ELF-1 (cell line): ENCODE data around the gene TSC22D3.

Experiments
- DNase-seq: peaks from one replicate; pipeline ENCODE4 v3.0.0-alpha.2; 2016; ENCODE audit warnings: low read depth, low spot score

The TSC22D3 gene

DNA sequence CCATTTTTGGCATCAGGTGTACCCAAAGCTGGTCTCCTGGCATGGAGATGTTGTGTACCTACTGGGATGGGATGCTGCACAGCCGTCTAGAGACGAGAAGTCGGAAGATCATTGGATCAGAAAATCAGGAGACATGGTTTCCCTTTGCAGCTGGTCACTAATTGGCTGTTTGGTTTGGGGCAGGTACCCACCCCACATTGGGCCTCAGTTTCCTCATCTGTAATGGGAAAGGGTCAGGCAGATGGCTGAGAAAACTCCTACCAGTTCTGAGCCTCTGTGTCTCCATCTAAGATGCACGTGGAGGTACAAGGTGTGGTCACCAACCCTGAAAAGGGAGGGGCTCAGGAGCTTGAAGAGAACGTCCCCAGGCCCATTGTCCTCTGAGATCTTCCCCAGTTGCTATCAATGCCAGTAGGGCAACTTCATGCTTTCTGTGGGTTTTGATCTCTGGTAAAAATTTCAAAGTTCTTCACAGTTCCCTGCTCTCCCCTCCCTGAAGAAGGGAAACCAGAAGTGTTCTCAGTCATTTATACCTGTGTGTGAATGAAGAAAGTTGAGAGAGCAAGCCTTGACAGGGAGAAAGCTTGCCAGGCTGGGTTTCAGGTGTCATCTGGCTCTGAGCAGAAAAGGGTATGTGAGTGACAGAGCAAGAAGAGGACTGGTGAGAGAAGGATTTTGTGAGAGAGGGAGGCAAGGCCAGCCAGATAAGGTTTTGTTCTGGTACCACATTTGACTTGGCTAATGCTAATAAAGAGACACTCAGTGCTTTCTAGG, 15.1 kb downstream of the TSC22D3 start:
- DNase-seq, result no peak

DNA sequence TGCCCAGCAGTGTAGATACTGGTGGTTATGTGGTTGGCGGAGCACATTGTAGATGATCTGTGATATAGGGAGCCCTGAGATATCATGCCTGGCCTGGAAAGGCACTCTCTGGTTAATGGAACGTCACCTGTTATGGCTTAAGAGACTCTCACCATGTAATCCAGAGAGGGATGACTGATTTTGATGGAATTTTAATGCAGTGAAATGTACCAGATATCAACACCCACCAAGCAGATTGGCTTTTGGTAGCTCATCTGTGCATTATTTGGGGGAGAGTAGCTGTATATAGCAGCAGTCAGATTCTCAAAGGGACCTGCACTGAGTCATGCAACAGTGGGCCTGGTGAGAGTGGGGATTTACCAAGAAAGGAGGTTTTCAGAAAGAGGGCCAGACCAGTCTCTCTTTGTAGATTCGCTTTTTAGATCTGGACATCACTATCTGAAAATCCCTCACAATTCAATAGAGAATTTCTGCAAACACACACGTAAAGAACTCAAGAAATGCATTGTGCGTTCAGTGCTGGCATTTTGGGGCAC, 17.3 kb downstream of the TSC22D3 start:
- no peak for DNase-seq

DNA sequence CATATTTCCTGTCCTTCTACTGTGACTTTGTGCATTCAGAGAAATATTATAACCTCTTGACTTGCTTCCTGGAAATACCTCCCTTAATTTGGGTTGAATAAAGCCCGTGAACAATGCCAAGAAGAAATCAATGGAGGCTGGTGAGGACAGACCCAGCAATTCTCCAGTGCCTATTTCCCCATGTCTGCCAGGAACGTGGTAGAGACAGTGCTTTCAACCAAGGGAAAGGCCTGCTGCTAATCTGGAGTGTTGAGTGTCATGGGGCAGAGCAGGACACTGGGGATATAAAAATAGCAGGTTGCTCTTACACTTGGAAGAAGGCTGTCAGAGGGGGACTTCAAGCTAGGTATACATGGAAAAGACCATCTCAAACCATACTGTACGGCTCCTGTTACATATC, 19.9 kb downstream of the TSC22D3 start:
- DNase-seq, result no peak

DNA sequence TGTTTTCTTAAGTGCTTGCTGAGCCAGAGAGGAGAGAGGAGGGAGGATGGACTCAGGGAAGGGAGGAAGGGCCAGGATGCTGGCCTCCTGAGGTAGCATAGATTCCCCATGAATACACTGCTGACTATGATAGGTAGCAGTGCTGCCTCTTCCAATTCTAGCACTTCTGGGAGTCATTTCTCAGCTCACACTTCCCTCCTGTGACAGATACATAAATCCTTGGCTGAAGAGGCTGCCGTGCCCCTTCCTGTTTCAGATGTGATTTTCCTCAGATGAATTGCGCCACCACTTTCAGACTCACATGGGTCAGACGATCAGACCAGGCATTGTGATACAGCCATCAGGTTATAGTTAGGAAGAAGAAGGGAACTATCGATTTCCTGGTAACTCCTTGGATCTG, 22.4 kb downstream of the TSC22D3 start:
- no peak for DNase-seq

DNA sequence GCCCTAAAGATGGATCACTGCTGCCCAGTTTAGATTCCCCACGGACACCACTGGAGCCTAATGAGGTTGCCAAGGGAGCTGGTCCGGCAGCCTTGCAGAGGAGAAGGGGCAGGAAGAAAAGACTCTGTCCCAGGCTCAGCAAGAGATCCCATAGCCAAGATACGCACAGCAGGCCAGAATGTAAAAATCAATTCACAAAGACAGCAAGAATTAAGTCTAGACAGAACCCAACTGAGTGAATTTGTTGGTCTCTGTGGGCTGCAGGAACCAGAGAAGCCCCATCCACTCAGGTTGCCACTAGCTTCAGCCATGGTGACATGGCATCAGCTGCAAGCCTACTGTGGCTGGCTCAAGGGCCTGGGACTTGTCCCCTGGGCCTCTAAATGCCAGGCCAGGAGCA, 22.9 kb downstream of the TSC22D3 start:
- no peak for DNase-seq

DNA sequence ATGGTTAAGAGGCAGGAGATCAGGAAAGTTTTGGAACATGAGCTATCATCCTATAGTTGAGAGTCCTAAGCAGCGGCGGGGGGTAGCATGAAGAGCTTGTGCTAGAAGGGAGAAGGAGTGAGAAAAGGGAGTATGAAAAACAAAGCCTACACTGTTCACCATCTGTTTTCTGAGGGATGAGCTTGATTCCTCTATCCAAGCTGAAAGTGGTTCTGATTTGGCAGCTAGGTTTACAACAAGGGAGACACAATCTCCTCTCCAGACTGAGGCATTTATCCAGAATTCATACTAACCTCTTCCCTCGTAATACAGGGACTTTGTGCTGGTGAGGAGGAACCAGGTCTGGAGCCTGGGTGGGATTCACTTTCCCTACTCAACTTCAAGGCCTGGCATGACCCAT, 23.5 kb downstream of the TSC22D3 start:
- no peak for DNase-seq

DNA sequence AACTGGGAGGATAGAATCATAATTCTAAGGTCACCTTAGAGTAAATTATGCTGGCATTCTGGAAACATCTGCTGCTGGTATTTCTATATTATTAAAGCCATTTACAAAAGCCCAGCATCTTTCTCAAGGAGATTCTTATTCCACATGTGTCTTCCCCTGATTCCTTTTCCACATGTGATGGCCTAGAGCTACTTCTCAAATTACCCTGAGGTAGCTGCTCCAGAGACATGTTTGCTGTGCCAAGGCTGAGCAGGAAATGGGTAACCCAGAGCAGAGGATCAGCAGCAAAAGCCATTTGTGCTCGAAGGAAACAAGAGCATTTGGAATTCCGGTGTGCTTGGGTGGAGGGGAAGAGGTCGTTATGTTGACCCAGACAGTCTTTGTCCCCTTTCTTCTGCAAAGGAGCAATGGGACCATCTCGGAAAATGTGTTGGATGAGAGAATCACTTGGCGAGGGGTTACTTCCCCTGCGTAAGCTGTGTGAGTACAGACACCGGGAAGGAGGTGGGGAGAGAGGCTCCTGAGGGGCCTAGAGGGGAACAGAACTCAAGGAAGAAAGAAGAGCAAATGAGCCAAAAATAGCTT, 24.6 kb downstream of the TSC22D3 start:
- no peak for DNase-seq

DNA sequence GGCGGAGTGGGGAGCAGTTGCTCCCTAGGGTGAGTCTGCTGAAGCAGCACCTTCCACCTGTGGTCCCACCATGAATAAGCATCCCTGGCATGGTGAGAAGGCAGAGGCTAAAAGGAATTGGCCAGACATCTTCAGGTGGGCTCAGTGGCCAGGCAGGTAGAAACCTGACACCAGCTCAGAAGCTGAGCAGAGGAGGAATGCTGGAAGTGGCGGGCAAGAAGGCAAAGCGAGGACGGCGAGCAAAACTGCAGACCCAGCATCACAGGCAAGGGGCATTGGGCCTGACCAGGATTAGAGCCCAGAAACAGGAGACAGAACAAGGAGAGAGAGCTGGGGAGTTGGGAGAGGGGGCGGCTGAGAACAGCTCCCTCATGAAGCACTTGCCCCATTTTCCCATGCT, 25.3 kb downstream of the TSC22D3 start:
- DNase-seq, result no peak

DNA sequence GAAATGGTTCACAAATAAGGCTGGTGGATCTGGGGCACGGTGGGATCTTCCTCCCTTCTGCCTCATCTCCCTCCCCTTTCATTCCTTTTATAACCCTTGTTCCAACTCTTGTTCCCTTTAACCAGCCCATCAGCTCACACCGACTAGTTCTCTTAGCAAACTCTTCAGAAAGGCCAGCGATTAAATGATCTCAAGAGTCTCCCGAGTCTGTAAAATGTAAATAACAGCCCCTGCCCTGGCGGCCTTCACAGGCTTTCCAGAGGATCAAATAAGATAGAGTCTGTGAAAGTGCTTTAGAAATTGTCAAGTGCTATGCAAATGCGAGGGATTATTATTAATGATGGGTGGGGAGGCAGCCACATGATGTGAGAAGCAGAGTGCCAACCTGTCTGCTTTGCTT, 27.1 kb downstream of the TSC22D3 start:
- no peak for DNase-seq

DNA sequence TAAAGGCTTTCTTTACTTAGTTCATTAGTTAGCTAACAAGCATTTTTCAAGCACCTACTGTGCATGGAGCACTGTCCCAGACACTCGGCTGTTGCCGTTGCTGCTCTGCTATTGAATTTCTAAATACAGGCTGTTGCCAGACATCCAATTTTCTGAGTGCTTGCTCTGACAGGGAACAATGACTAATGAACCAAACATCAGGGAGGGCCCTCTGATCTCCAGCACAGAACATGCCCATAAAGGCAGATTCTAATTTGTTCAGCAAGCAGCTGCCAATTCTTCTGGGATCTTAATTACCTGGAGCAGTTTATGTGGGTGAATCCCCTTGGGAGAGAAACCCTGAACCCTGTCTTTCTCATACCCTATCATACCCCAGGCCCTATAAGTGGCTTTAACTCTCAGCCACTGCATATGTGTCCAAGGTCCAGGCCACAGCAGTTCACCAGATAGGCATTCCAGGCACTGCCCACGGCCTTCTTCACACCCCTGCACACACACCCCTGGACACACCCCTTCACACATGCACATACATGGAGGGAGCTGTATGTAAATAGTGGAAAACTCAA, 27.9 kb downstream of the TSC22D3 start:
- peak; percentile 35 for DNase-seq

DNA sequence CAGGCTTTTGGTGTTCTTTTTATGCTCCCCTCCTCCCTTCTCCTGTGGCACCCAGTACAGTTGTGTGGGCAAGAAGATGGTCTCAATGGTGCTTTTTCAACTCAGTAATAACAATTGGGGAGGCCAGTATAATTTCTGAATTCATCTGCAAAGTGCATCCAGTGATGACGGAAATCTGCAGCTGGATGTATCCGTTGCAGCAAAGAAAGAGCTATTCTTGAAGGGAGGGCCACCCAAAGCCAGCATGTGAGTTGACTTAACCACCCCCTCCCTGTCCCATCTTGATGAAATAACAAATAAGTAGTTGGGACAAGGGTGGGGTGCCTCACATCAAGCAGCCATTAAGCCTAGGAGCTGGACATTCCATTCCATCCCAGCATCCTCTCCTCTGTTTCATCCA, 30.7 kb downstream of the TSC22D3 start:
- DNase-seq, result no peak

DNA sequence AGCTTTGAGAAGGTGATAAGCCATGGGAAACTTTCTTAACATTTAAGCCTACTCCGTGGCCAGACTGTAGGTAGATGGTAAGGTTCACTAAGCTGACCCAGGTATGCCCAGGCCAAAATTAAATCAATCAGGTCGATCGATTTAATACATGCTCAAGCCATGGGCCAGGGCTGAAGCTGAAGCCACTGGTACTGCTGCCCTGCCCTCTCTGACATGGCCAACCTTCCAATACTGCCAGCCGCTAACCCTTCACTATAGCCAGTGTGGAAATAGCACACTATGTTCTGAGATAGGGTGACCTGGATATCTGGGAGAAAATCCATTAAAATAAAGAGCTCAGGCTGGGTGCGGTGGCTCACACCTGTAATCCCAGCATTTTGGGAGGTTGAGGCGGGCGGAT, 31.6 kb downstream of the TSC22D3 start:
- DNase-seq, result no peak

DNA sequence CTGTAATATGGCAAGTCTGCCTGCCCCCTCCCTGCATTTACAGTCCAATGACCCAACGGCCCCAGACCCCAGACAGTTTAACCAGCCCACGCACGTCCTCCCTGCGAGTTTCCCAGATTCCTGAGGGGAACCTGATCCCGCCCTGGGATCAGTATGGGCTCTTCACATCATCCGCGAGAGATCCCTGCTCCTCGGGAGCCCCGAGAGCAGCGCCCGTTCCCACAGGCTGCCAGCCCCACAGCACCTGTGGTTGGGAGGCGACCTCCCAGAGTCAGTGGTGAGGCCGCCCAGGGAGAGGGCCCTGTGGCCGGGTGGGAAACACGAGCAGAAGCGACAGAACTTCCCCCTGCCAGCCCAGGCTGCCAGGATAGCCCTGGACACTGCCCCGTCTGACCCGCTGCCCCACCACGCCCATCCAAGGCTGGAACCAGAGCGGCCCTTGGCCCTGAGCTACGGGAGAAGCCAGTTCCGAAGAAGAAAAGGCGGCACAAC, 32.8 kb downstream of the TSC22D3 start:
- DNase-seq, result no peak

DNA sequence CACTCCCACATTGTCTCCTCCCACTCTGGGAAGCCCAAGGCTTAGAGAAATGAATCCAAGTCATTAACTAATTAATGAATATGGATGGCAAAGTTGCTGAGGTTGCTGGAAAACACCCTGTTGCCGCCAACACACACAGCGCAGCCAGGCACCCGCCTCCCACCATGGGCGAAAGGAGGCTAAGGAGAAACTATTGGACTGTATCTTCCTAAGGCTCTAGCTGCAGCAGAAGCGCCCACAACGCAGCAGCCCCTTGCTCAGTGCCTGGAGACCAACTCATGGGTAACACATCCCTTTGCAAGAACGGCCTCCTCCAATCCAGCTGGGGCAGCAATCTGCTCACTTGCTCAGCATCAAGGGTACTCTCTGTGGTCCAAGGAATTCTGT, 34.2 kb downstream of the TSC22D3 start:
- no peak for DNase-seq

DNA sequence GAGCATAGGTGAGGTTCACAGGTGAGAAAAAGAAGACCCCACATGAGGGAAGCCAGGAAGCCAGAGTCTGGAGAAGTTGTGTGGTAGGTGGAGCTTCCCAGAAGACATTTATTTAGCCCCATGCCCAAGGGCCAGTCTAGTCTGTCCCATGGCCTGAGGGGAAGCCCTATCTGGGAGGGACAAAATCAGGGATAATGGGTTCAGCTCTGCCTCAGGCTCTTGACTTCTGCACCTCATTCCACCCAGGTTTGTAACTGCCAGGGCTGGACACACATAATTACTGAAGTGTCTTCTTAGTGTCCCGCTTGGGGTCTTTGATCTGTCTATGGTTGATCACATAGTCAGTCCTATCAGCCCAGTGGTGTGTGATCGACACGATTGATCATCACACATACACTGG, 36.0 kb downstream of the TSC22D3 start:
- no peak for DNase-seq

DNA sequence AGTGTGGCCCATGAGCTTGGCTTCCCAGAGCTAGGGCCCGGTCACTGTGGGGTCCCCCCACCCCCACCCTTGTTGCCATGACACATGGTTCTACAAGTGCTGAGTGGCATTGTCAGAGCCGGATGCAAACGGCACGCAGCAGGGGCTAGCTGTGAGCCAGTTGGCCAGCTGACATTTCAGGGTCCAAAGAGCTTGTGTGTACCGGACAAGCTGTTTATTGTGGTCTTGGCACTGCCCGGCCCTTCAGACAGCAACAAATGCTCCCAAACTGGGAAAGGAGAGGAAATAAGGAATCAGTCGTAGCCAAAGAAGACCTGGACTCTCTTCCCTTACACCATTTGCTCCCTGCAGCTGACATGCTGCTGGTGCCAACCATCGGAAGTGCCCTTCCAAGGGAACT, 36.8 kb downstream of the TSC22D3 start:
- DNase-seq, result no peak

DNA sequence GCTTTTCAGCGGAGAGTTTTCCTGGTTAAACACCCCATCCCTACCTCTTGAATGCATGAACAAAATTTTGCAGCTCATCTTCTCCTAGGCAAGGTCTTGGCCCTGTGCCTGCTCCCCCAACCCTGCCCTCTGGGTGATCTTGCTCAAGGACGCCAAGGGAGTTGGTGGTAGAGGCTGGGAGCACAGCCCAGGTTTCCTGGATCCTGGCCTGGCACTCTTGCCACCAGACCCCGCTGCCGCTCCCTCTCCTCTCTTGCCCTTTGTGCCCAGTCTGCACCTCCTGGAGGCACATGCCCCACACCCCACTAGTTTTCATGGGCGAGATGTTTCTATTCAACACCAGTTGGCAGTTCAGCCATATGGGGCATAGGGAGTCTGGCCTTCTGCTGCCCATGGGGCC, 37.3 kb downstream of the TSC22D3 start:
- no peak for DNase-seq

DNA sequence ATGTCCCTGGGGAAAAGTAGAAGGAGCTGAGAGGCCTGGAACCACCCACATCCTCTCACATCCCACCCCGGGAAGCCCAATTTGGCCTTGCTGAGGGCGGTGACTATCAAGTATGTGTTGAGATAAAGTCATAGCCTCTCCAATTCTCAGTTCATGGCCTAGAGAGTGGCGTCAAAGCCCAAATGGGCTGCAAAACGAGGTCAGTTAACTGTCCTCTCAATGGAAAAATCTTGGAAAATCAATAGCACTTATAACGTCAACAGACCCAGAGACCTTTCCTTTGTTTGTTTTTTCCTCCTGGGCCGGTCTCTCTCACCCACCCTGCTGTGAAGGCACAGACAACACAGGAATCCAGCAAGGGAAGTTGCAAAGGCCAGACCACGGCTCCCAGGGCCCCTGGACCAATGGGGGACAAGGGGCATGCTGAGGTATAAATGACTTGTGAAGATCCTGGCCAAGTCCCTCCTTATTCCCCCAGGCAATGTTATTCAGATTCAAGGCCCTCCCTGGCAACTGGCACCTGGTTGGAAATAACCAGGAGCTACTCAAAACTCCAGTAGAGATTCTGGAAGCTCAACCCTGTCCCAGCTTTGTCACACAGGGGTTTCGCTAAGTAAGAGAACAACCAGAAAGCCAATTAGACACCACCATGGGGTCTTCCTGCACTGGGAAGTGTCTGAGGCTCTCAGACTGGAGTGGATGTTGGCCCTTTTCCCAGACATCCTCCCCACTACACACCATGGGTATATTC, 38.6 kb downstream of the TSC22D3 start:
- DNase-seq, result peak; percentile 96

DNA sequence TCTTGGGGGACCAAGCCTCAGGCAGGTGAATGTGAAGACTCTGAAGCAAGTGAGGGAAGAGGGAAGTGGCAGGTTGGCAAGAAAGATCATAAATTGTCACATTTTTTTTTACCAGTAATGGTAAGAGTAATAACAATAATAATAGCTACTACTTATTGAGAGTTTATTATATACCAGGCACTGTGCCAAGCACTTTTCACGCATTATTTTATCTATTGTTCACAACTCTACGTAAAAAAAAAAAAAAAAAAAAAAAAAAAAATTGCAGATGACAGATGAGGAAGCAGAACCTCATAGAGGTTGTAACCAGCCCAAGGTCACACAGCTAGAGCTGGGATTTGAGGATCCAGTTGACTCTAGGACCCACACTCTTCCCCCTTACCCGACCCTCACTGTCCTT, 40.9 kb downstream of the TSC22D3 start:
- DNase-seq, result no peak

DNA sequence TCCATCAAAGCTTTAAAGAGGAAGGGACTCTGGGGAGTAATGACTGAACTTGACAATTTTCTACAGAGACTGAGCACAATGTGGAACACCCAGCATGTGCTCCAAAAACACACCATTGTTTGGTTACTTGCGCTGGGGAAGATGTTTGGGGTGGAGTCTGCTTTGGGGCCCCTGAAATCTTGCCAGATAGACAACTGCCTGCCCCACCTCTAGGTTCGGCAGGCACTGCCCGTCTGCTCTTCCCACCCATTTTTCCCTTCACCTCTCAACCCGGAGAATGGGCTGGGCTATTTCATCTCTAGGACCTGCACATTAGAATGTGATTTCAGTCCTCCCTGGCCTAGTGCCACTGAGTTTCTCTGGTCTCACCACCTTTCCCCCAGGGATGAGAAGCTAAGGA, 41.9 kb downstream of the TSC22D3 start:
- DNase-seq, result no peak

DNA sequence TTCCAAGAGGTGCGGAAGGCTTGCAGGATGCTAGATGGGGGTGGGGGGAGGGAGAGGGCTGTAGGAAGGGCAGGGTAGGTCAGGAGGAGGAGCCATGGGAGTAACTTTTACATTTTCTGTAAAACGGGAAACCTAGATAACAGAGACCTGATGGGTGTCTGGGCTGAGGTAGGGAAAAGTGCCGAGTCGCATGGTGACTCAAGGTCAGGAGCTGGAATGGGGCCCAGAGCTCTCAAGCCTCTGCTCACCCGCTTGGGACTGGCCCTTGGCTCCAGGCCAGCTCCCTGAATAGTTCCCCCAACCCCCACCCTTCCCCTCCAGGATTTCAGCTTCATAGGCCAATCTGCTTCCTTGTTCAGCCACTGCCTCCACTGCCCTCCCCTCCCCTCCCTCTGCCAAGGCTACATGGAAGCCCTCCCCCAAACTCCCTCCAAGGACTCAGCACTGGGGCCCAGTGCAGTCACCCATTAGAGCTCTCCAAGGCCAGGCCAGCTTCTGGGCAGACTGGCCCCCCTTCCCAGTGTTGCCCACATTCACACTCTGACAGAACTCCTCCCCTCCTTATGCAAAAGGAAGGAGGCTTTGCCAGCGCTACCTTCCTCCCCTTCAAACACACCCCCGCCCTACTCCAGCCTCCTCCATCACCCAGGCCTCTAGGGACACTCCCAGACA, 43.6 kb downstream of the TSC22D3 start:
- DNase-seq, result peak; percentile 82
